ENCODE measurements around the gene DAGLB.

DNA sequence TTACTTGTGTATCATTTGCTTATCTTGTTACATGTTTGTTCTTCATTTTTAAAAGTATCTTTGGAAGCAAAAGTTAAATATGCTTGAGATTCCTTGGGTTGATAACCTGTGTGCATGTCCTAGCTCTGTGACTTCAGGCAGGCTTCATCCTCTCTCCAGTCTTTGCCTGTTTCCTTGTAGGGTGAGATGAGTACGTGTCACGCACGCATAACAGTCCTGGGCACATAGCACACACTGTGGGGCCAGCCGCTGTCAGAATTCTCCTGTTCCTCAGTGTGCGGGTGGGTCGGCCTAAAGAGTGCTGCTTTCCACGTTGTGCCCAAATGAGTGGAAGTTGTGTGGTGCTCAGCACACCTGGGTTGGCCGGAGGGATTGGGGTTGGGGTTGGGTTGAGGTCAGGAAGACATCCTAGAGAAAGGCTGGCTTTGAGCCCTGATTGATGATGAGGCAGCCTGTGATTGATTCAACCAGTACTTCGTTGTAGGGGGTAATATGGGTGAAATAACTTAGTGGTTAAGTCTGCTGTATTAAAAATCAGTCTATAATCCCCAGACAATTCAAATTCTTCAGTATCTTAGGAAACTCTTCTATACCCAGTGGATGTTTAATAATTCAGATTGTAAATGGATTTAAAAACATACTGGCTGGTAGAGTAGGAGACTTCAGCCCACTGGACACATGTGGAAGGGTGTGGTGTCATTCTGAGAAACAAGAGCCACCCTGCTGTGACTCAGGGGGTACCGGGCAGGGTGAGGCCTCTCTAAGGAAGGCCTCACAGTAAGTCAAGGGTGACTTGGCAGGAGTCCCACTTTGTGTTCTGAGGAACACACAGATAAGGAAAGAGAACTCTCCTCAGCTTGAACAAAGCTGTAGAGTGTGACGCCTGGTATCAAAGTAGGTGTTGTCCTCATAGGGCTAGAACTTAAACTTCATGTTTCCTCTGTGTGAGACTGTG, 54.8 kb downstream of the DAGLB start:
- TF ChIP-seq, protein P1, sequence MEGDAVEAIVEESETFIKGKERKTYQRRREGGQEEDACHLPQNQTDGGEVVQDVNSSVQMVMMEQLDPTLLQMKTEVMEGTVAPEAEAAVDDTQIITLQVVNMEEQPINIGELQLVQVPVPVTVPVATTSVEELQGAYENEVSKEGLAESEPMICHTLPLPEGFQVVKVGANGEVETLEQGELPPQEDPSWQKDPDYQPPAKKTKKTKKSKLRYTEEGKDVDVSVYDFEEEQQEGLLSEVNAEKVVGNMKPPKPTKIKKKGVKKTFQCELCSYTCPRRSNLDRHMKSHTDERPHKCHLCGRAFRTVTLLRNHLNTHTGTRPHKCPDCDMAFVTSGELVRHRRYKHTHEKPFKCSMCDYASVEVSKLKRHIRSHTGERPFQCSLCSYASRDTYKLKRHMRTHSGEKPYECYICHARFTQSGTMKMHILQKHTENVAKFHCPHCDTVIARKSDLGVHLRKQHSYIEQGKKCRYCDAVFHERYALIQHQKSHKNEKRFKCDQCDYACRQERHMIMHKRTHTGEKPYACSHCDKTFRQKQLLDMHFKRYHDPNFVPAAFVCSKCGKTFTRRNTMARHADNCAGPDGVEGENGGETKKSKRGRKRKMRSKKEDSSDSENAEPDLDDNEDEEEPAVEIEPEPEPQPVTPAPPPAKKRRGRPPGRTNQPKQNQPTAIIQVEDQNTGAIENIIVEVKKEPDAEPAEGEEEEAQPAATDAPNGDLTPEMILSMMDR (IDR thresholded peaks at IDR 0.05) = no peak
- no peak for TF ChIP-seq POLR2A (IDR thresholded peaks at IDR 0.05)

Measured in testis (tissue), 2 donors.